GM12878 (cell line): ENCODE measurements around the gene ROR2. TPM values are rescaled to one million over a fixed set of nuclear protein-coding genes. Genes with fewer than 3 reads are reported as not detected.

Experiments
- ATAC-seq: fragments of 200-7000 bp; cut with Tn5 transposase; 3 replicates; pipeline ENCODE4 v1.9.1; 2020; ENCODE audit warnings: mild to moderate bottlenecking, moderate library complexity
- BruUV-seq: library from RNA; stranded (reverse); fragments of 400-500 nt; replicated peaks from 2 replicates; lab custom pipeline; 2021; lab: Mats Ljungman, UMichigan
- CTCF ChIA-PET: fragments of 300-600 bp; sonication (Branson Sonifier 250); formaldehyde crosslinking; extraction: SDS; loops from one replicate; lab custom pipeline; 2021; ENCODE audit warnings: inconsistent platforms; lab: Yijun Ruan, JAX
- POLR2A ChIA-PET: fragments of 350-600 bp; formaldehyde crosslinking; extraction: SDS; loops from one replicate; lab custom pipeline; 2021; ENCODE audit warnings: inconsistent platforms; lab: Charles Lee
- RAD21 ChIA-PET: fragments of 300-600 bp; sonication (Branson Sonifier 250); formaldehyde crosslinking; loops from one replicate; lab custom pipeline; 2023; ENCODE audit warnings: antibody characterized with exemption; ENCODE audit not compliant: unreplicated experiment; lab: Charles Lee
- SMC1A ChIA-PET: fragments of 300-600 bp; sonication (Branson Sonifier 250); formaldehyde crosslinking; loops from one replicate; lab custom pipeline; 2023; ENCODE audit not compliant: unreplicated experiment, uncharacterized antibody; lab: Charles Lee
- DNase-seq: peaks from one replicate; pipeline ENCODE4 v3.0.0-alpha.2; 2011; ENCODE audit warnings: low read depth, low spot score
- FAIRE-seq: peaks from 3 replicates; lab custom pipeline; 2011; peaks lifted over from hg19 to GRCh38; lab: Jason Lieb, UNC
- H2AFZ ChIP-seq: 2 replicates; pipeline ENCODE4 v1.6.0; 2011; ENCODE audit warnings: low read depth, low read length, control low read depth; ENCODE audit not compliant: control insufficient read depth
- H3K27ac ChIP-seq: 2 replicates; pipeline ENCODE4 v1.5.1; 2011; ENCODE audit warnings: control low read depth; ENCODE audit not compliant: control insufficient read depth, insufficient read depth
- H3K27me3 ChIP-seq, 2 experiments: replicated peaks in 1 of 2; 2 replicates each; pipeline versions ENCODE4 v1.6.0 to v1.6.1; 2011; ENCODE audit warnings: low read length in 1 of 2; ENCODE audit not compliant: control insufficient read depth in 2 of 2, insufficient read depth in 2 of 2
- H3K36me3 ChIP-seq, 2 experiments: 2 replicates each; pipeline ENCODE4 v1.5.1; 2011; ENCODE audit warnings: low read length in 1 of 2; ENCODE audit not compliant: control insufficient read depth in 2 of 2, insufficient read depth in 2 of 2
- H3K4me1 ChIP-seq: 2 replicates; pipeline ENCODE4 v1.6.1; 2011; ENCODE audit warnings: mild to moderate bottlenecking, low read length, moderate library complexity, mixed read lengths; ENCODE audit not compliant: control insufficient read depth, insufficient read depth
- H3K4me2 ChIP-seq: 2 replicates; pipeline ENCODE4 v1.6.0; 2011; ENCODE audit warnings: control low read depth; ENCODE audit not compliant: control insufficient read depth, insufficient read depth
- H3K4me3 ChIP-seq: fragments of 200-600 bp; sonication (generic); 2 replicates; pipeline ENCODE4 v1.5.1; 2016
- H3K79me2 ChIP-seq: 2 replicates; pipeline ENCODE4 v1.6.0; 2011; ENCODE audit warnings: low read length; ENCODE audit not compliant: control insufficient read depth, insufficient read depth
- H3K9ac ChIP-seq: 2 replicates; pipeline ENCODE4 v1.8.0; 2011; ENCODE audit warnings: low read length, control low read depth, mixed read lengths; ENCODE audit not compliant: control insufficient read depth, insufficient read depth
- H3K9me3 ChIP-seq: replicated peaks from 3 replicates; pipeline ENCODE4 v1.5.1; 2011; ENCODE audit warnings: mild to moderate bottlenecking, low read length; ENCODE audit not compliant: control insufficient read depth, insufficient read depth
- H4K20me1 ChIP-seq: 2 replicates; pipeline ENCODE4 v1.6.0; 2011; ENCODE audit not compliant: control insufficient read depth, insufficient read depth
- CHD2 ChIP-seq: IDR thresholded peaks from 2 replicates; pipeline ENCODE4 v1.6.1; 2011; ENCODE audit warnings: low read depth, low read length, improper control_type of control experiment, borderline replicate concordance
- IKZF2 ChIP-seq, 2 experiments: fragments of 450-650 bp; IDR thresholded peaks; 2 replicates each; pipeline ENCODE4 v1.6.1; 2017; ENCODE audit warnings: mild to moderate bottlenecking in 2 of 2, moderate library complexity in 2 of 2
- IRF4 ChIP-seq: IDR thresholded peaks from 2 replicates; pipeline ENCODE4 v1.6.1; 2011; ENCODE audit warnings: low read depth, low read length
- RCOR1 ChIP-seq: conservative IDR thresholded peaks from 2 replicates; pipeline ENCODE4 v1.6.1; 2012; ENCODE audit warnings: low read depth, low read length, improper control_type of control experiment
- SRF ChIP-seq, 2 experiments: IDR thresholded peaks; 2 replicates each; pipeline ENCODE4 v1.6.1; 2011; ENCODE audit warnings: low read depth in 2 of 2, low read length in 2 of 2, mild to moderate bottlenecking in 1 of 2, moderate library complexity in 1 of 2
- TARDBP ChIP-seq: IDR thresholded peaks from 2 replicates; pipeline ENCODE4 v1.6.1; 2016; ENCODE audit warnings: borderline replicate concordance
- WGBS: methylation state at CpG from one replicate; pipeline ENCODE4 v1.1.6; 2016; ENCODE audit warnings: low lambda C conversion rate; ENCODE audit not compliant: insufficient replicate concordance, insufficient coverage; ENCODE audit errors: missing lambda C conversion rate; 5-methylcytosine and 5-hydroxymethylcytosine counted together
- in situ Hi-C: fragments of 300-500 bp; cut with MboI; formaldehyde crosslinking; loops from 9 replicates; pipeline ENCODE4 v1.14.3; 2018; ENCODE audit warnings: mixed read lengths
- intact Hi-C: fragments of 100-400 bp; cut with micrococcal nuclease; formaldehyde crosslinking; loops from one replicate; pipeline ENCODE4 v1.14.2; 2022; ENCODE audit not compliant: unreplicated experiment
- polyA plus RNA-seq, 11 experiments: library from polyadenylated mRNA; depleted of rRNA in 4 of 11; unstranded in 6 of 11; stranded (reverse) in 5 of 11; fragments of >200 nt; fragmentation: Nextera tagmentation in 4 of 11; fragmentation: Illumina TruSeq in 1 of 11; extraction: Ambion mirVana in 4 of 11; extraction: Trizol in 1 of 11; gene quantifications; 1 replicate in 1 of 11; 2 replicates in 10 of 11; pipeline versions ENCODE4 v1.2.1 to v1.2.3, GENCODE V29; 2011 to 2016; ENCODE audit warnings: inconsistent platforms in 2 of 11, missing spikeins in 2 of 11, low read depth in 1 of 11
- total RNA-seq, 4 experiments: library from RNA; depleted of rRNA in 3 of 4; stranded (reverse); fragments of >200 nt in 3 of 4; fragmentation: Illumina TruSeq in 1 of 4; extraction: Trizol in 1 of 4; gene quantifications; 2 replicates each; pipeline versions ENCODE4 v1.2.1 to v1.2.3, GENCODE V29; 2013 to 2021
- TF ChIP-seq, protein P1 (sequence below): fragments of 450-650 bp; IDR thresholded peaks from 2 replicates; pipeline ENCODE4 v1.6.1; 2014; ENCODE audit warnings: mild to moderate bottlenecking
- TF ChIP-seq, protein P2 (sequence below): fragments of 450-650 bp; IDR thresholded peaks from 2 replicates; pipeline ENCODE4 v1.6.1; 2017; ENCODE audit warnings: mild to moderate bottlenecking, low read depth, inconsistent platforms; ENCODE audit not compliant: poor library complexity, severe bottlenecking
- TF ChIP-seq, protein P3 (sequence below): fragments of 450-650 bp; formaldehyde crosslinking; IDR thresholded peaks from 2 replicates; pipeline ENCODE4 v1.4.0; 2022; ENCODE audit warnings: mild to moderate bottlenecking, moderate library complexity

ROR2 gene
- total and polyA plus RNA-seq, 10 of the 15 experiments (the other 5 are each of a cell fraction or from before 2014, with no cell fraction given) = 0.03 to 0.05 TPM; not detected in 8

DNA sequence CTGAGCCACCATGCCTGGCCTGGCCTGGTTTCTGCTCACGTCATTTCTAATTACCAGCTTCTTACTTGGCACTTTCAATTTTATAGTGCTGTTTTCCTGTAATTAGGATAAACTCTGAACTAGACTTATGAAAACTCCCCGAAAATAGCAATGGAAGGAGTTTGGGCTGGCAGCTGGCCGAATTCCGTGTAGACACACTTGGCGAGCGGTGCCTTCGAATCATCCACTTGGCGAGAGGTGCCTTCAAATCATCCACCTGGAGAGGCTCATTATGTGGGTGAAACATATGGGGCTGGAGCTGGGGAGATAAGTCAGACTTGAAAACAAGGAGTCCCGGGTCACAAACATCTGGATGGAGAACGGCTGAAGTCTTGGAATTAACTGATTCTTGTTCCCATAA, 203.7 kb downstream of the ROR2 start:
- no peak overlapping the region for H3K27ac ChIP-seq
- H3K79me2 ChIP-seq = no peaks in the 10 kb centered on the region
- no peak overlapping the region for H2AFZ ChIP-seq
- H3K9me3 ChIP-seq = no peaks in the 10 kb centered on the region
- in situ Hi-C loops = no loop called here
- no peak overlapping the region for H3K9ac ChIP-seq
- CTCF ChIA-PET = no interaction called here
- POLR2A ChIA-PET = no interaction called here
- SMC1A ChIA-PET = no interaction called here
- intact Hi-C loops = no loop called here
- H4K20me1 ChIP-seq = no peaks in the 10 kb centered on the region
- no peak for FAIRE-seq
- H3K36me3 ChIP-seq = no peaks in the 10 kb centered on the region
- no peak for DNase-seq
- no peak overlapping the region for H3K4me2 ChIP-seq
- 46% methylated on average over 10 of the region's 10 CpGs for WGBS
- no peak overlapping the region for H3K4me3 ChIP-seq
- no TSS peak for BruUV-seq
- no peak for ATAC-seq
- no peaks in the 10 kb centered on the region for H3K4me1 ChIP-seq
- peaks cover 0 to 4% of the 10 kb centered on the region in 2 experiments; a peak in 2 of 4 replicates for H3K27me3 ChIP-seq
- RAD21 ChIA-PET = no interaction called here
- no peak for TF ChIP-seq TARDBP
- no peak for TF ChIP-seq SRF (IDR thresholded peaks at IDR 0.05; ENCODE audit: low read depth in 2 of 2, low read length in 2 of 2)
- TF ChIP-seq CHD2 = no peak
- TF ChIP-seq RCOR1 = no peak
- TF ChIP-seq, protein P1, sequence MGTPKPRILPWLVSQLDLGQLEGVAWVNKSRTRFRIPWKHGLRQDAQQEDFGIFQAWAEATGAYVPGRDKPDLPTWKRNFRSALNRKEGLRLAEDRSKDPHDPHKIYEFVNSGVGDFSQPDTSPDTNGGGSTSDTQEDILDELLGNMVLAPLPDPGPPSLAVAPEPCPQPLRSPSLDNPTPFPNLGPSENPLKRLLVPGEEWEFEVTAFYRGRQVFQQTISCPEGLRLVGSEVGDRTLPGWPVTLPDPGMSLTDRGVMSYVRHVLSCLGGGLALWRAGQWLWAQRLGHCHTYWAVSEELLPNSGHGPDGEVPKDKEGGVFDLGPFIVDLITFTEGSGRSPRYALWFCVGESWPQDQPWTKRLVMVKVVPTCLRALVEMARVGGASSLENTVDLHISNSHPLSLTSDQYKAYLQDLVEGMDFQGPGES = no peak
- TF ChIP-seq, protein P2, sequence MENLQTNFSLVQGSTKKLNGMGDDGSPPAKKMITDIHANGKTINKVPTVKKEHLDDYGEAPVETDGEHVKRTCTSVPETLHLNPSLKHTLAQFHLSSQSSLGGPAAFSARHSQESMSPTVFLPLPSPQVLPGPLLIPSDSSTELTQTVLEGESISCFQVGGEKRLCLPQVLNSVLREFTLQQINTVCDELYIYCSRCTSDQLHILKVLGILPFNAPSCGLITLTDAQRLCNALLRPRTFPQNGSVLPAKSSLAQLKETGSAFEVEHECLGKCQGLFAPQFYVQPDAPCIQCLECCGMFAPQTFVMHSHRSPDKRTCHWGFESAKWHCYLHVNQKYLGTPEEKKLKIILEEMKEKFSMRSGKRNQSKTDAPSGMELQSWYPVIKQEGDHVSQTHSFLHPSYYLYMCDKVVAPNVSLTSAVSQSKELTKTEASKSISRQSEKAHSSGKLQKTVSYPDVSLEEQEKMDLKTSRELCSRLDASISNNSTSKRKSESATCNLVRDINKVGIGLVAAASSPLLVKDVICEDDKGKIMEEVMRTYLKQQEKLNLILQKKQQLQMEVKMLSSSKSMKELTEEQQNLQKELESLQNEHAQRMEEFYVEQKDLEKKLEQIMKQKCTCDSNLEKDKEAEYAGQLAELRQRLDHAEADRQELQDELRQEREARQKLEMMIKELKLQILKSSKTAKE = no peak
- no peak for TF ChIP-seq IKZF2 (IDR thresholded peaks at IDR 0.05)
- TF ChIP-seq, protein P3, sequence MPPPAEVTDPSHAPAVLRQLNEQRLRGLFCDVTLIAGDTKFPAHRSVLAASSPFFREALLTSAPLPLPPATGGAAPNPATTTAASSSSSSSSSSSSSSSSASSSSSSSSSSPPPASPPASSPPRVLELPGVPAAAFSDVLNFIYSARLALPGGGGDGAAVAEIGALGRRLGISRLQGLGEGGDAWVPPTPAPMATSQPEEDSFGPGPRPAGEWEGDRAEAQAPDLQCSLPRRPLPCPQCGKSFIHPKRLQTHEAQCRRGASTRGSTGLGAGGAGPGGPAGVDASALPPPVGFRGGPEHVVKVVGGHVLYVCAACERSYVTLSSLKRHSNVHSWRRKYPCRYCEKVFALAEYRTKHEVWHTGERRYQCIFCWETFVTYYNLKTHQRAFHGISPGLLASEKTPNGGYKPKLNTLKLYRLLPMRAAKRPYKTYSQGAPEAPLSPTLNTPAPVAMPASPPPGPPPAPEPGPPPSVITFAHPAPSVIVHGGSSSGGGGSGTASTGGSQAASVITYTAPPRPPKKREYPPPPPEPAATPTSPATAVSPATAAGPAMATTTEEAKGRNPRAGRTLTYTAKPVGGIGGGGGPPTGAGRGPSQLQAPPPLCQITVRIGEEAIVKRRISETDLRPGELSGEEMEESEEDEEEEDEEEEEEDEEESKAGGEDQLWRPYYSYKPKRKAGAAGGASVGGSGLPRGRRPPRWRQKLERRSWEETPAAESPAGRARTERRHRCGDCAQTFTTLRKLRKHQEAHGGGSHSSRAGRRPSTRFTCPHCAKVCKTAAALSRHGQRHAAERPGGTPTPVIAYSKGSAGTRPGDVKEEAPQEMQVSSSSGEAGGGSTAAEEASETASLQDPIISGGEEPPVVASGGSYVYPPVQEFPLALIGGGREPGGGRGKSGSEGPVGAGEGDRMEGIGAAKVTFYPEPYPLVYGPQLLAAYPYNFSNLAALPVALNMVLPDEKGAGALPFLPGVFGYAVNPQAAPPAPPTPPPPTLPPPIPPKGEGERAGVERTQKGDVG (CRISPR knock-in tag) = no peak
- no peak for TF ChIP-seq IRF4
